WTC11 (cell line): Measurements from ENCODE around the gene DNAJC12. TPM values are rescaled to one million over a fixed set of nuclear protein-coding genes. Genes with fewer than 3 reads are reported as not detected.

ENCODE experiments used
- ATAC-seq: fragments of 200-7000 bp; cut with Tn5 transposase; 2 replicates; pipeline ENCODE4 v1.10.0; 2021; ENCODE audit warnings: mild to moderate bottlenecking, moderate library complexity
- CTCF ChIA-PET: fragments of 300-600 bp; sonication (Branson Sonifier 250); formaldehyde crosslinking; loops from one replicate; lab custom pipeline; 2021; ENCODE audit warnings: antibody characterized with exemption; lab: Charles Lee
- POLR2A ChIA-PET: fragments of 350-600 bp; sonication (Branson Sonifier 250); formaldehyde crosslinking; loops from one replicate; lab custom pipeline; 2021; ENCODE audit warnings: antibody characterized with exemption; lab: Charles Lee
- DNase-seq: peaks from one replicate; pipeline ENCODE4 v3.0.0; 2021; ENCODE audit warnings: low spot score
- H3K27ac Mint-ChIP-seq: 2 replicates; pipeline ENCODE4 v1.8.0; 2021; ENCODE audit warnings: mixed read lengths
- H3K27me3 Mint-ChIP-seq: 2 replicates; pipeline ENCODE4 v1.8.0; 2021; ENCODE audit warnings: low read depth, mild to moderate bottlenecking, moderate library complexity, mixed read lengths
- H3K36me3 Mint-ChIP-seq: 2 replicates; pipeline ENCODE4 v1.8.0; 2021; ENCODE audit warnings: mixed read lengths
- H3K4me1 Mint-ChIP-seq: 2 replicates; pipeline ENCODE4 v1.8.0; 2022; ENCODE audit warnings: mixed read lengths
- H3K4me3 Mint-ChIP-seq: 2 replicates; pipeline ENCODE4 v1.8.0; 2021; ENCODE audit warnings: mild to moderate bottlenecking, moderate library complexity, mixed read lengths
- H3K9me3 Mint-ChIP-seq: 2 replicates; pipeline ENCODE4 v1.8.0; 2021; ENCODE audit warnings: mixed read lengths
- EMX1 ChIP-seq: fragments of 250-450 bp; sonication (Bioruptor Pico); IDR thresholded peaks from 2 replicates; pipeline ENCODE4 v1.8.0; 2021; ENCODE audit warnings: mild to moderate bottlenecking
- ERG ChIP-seq: fragments of 250-450 bp; sonication (Bioruptor Pico); IDR thresholded peaks from 2 replicates; pipeline ENCODE4 v1.8.0; 2021; ENCODE audit warnings: mild to moderate bottlenecking
- ETV6 ChIP-seq: sonication (generic); formaldehyde crosslinking; IDR thresholded peaks from 2 replicates; pipeline ENCODE4 v1.8.1; 2022; ENCODE audit warnings: mild to moderate bottlenecking, missing genetic modification reagents
- GABPB1 ChIP-seq: sonication (generic); formaldehyde crosslinking; IDR thresholded peaks from 2 replicates; pipeline ENCODE4 v1.8.1; 2023; ENCODE audit warnings: mild to moderate bottlenecking, missing genetic modification reagents
- JAZF1 ChIP-seq: fragments of 250-450 bp; sonication (Bioruptor Pico); IDR thresholded peaks from 2 replicates; pipeline ENCODE4 v1.9.0; 2021; ENCODE audit warnings: moderate library complexity, mild to moderate bottlenecking, inconsistent platforms
- MXD4 ChIP-seq: fragments of 250-450 bp; sonication (Bioruptor Pico); IDR thresholded peaks from 2 replicates; pipeline ENCODE4 v1.8.0; 2021; ENCODE audit warnings: mild to moderate bottlenecking, moderate library complexity, borderline replicate concordance
- NFYB ChIP-seq: sonication (generic); formaldehyde crosslinking; conservative IDR thresholded peaks from 2 replicates; pipeline ENCODE4 v1.8.0; 2022; ENCODE audit warnings: low read depth, missing genetic modification reagents
- NR1H2 ChIP-seq: sonication (generic); formaldehyde crosslinking; IDR thresholded peaks from 2 replicates; pipeline ENCODE4 v1.9.0; 2021; ENCODE audit warnings: mild to moderate bottlenecking, moderate library complexity, missing genetic modification reagents
- NR3C1 ChIP-seq: sonication (generic); formaldehyde crosslinking; conservative IDR thresholded peaks from 2 replicates; pipeline ENCODE4 v1.8.1; 2023; ENCODE audit warnings: low read depth, mild to moderate bottlenecking, missing genetic modification reagents
- PRRX2 ChIP-seq: fragments of 250-450 bp; sonication (Bioruptor Pico); IDR thresholded peaks from 2 replicates; pipeline ENCODE4 v1.8.0; 2021; ENCODE audit warnings: mild to moderate bottlenecking
- SOX15 ChIP-seq: fragments of 250-450 bp; sonication (Bioruptor Pico); IDR thresholded peaks from 2 replicates; pipeline ENCODE4 v1.9.0; 2021; ENCODE audit warnings: mild to moderate bottlenecking
- SP1 ChIP-seq: sonication (generic); formaldehyde crosslinking; conservative IDR thresholded peaks from 2 replicates; pipeline ENCODE4 v1.8.1; 2022; ENCODE audit warnings: missing genetic modification reagents
- TEAD4 ChIP-seq: sonication (generic); formaldehyde crosslinking; IDR thresholded peaks from 2 replicates; pipeline ENCODE4 v1.8.0; 2022; ENCODE audit warnings: mild to moderate bottlenecking, missing genetic modification reagents
- ZNF121 ChIP-seq: sonication (generic); formaldehyde crosslinking; IDR thresholded peaks from 2 replicates; pipeline ENCODE4 v1.8.0; 2023; ENCODE audit warnings: missing genetic modification reagents
- ZNF317 ChIP-seq: sonication (generic); formaldehyde crosslinking; IDR thresholded peaks from 2 replicates; pipeline ENCODE4 v1.8.1; 2023; ENCODE audit warnings: low read depth, mild to moderate bottlenecking, moderate library complexity, missing genetic modification reagents, borderline replicate concordance
- ZNF416 ChIP-seq: fragments of 250-450 bp; sonication (Bioruptor Pico); IDR thresholded peaks from 2 replicates; pipeline ENCODE4 v1.9.0; 2021; ENCODE audit warnings: mild to moderate bottlenecking, inconsistent platforms
- ZNF425 ChIP-seq: fragments of 250-450 bp; sonication (Bioruptor Pico); conservative IDR thresholded peaks from 2 replicates; pipeline ENCODE4 v1.9.0; 2021; ENCODE audit warnings: mild to moderate bottlenecking
- total RNA-seq: library from RNA; stranded (reverse); gene quantifications from 3 replicates; pipeline ENCODE4 v1.2.3, GENCODE V29; 2021
- TF ChIP-seq, protein P1 (sequence below): sonication (generic); formaldehyde crosslinking; IDR thresholded peaks from 2 replicates; pipeline ENCODE4 v1.8.1; 2022; ENCODE audit warnings: low read depth, missing genetic modification reagents, borderline replicate concordance
- TF ChIP-seq, protein P2 (sequence below): sonication (generic); formaldehyde crosslinking; IDR thresholded peaks from 2 replicates; pipeline ENCODE4 v1.8.1; 2023; ENCODE audit warnings: mild to moderate bottlenecking, missing genetic modification reagents, moderate library complexity
- TF ChIP-seq, protein P3 (sequence below): sonication (generic); formaldehyde crosslinking; IDR thresholded peaks from 2 replicates; pipeline ENCODE4 v1.8.1; 2023; ENCODE audit warnings: mild to moderate bottlenecking, missing genetic modification reagents, moderate library complexity

DNAJC12 gene
- total RNA-seq, 1 experiment from 2014 or later = 0.94 TPM

GRCh38 chr10:67793313-67793712 lies 44.7 kb downstream of the DNAJC12 start:
- Mint-ChIP-seq H3K27ac (no peak overlapping the region; the same call in 1 of the 2 replicates), H3K9me3 (no peaks in the 10 kb centered on the region), H3K4me1 (peaks cover 46% of the 10 kb centered on the region), H3K4me3 (no peak overlapping the region), H3K36me3 (no peaks in the 10 kb centered on the region), H3K27me3 (no peaks in the 10 kb centered on the region)
- ATAC-seq = no peak
- CTCF ChIA-PET = no interaction called here
- TF ChIP-seq ZNF416 (CRISPR knock-in tag) (no peak), NR3C1 (CRISPR knock-in tag) (no peak), EMX1 (CRISPR knock-in tag) (no peak), NFYB (no peak), ZNF425 (CRISPR knock-in tag) (no peak), PRRX2 (CRISPR knock-in tag) (no peak), ERG (CRISPR knock-in tag) (no peak), JAZF1 (CRISPR knock-in tag) (no peak), MXD4 (CRISPR knock-in tag) (no peak), SOX15 (CRISPR knock-in tag) (no peak), ZNF317 (CRISPR knock-in tag) (no peak), TEAD4 (no peak), GABPB1 (CRISPR knock-in tag) (no peak)
- TF ChIP-seq, protein P1, sequence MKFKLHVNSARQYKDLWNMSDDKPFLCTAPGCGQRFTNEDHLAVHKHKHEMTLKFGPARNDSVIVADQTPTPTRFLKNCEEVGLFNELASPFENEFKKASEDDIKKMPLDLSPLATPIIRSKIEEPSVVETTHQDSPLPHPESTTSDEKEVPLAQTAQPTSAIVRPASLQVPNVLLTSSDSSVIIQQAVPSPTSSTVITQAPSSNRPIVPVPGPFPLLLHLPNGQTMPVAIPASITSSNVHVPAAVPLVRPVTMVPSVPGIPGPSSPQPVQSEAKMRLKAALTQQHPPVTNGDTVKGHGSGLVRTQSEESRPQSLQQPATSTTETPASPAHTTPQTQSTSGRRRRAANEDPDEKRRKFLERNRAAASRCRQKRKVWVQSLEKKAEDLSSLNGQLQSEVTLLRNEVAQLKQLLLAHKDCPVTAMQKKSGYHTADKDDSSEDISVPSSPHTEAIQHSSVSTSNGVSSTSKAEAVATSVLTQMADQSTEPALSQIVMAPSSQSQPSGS (CRISPR knock-in tag) = no peak
- TF ChIP-seq, protein P2, sequence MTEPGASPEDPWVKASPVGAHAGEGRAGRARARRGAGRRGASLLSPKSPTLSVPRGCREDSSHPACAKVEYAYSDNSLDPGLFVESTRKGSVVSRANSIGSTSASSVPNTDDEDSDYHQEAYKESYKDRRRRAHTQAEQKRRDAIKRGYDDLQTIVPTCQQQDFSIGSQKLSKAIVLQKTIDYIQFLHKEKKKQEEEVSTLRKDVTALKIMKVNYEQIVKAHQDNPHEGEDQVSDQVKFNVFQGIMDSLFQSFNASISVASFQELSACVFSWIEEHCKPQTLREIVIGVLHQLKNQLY (CRISPR knock-in tag) = no peak
- POLR2A ChIA-PET = no interaction called here
- DNase-seq = no peak

GRCh38 chr10:67792653-67793052 lies 45.3 kb downstream of the DNAJC12 start:
- DNase-seq = no peak
- ChIA-PET CTCF (no interaction called here), POLR2A (no interaction called here)
- TF ChIP-seq NR1H2 (CRISPR knock-in tag) = no peak
- TF ChIP-seq SP1 = no peak
- peak; percentile 75 for TF ChIP-seq ZNF121
- no peak for TF ChIP-seq ETV6 (CRISPR knock-in tag)
- TF ChIP-seq, protein P3, sequence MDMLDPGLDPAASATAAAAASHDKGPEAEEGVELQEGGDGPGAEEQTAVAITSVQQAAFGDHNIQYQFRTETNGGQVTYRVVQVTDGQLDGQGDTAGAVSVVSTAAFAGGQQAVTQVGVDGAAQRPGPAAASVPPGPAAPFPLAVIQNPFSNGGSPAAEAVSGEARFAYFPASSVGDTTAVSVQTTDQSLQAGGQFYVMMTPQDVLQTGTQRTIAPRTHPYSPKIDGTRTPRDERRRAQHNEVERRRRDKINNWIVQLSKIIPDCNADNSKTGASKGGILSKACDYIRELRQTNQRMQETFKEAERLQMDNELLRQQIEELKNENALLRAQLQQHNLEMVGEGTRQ = no peak
- no peak overlapping the region for H3K4me3 Mint-ChIP-seq
- no peaks in the 10 kb centered on the region for H3K27me3 Mint-ChIP-seq
- ATAC-seq = no peak
- peaks cover 49% of the 10 kb centered on the region for H3K4me1 Mint-ChIP-seq
- no peaks in the 10 kb centered on the region for H3K36me3 Mint-ChIP-seq
- no peak overlapping the region for H3K27ac Mint-ChIP-seq
- H3K9me3 Mint-ChIP-seq = no peaks in the 10 kb centered on the region
